ENCODE data around the gene PTPRN2.

Gene PTPRN2

GRCh38 chr7:157520249-157520648 is 1067.4 kb downstream of the PTPRN2 start:
- Histone ChIP-seq H3K79me2 (ENCODE audit: control insufficient read depth, insufficient read depth, low read length) (no peaks in the 10 kb centered on the region), H3K4me2 (ENCODE audit: low read length) (no peak overlapping the region), H3K18ac (ENCODE audit: low read length) (no peak overlapping the region), H2AK5ac (ENCODE audit: low read length) (no peak overlapping the region), H2BK5ac (ENCODE audit: low read length) (no peak overlapping the region), H2BK120ac (ENCODE audit: low read depth, low read length) (no peak overlapping the region), H3K23ac (ENCODE audit: low read length) (no peak overlapping the region), H3K4me1 (ENCODE audit: control insufficient read depth, low read depth, low read length) (no peaks in the 10 kb centered on the region), H3K27ac (ENCODE audit: low read depth, low read length) (no peak overlapping the region), H3K4ac (ENCODE audit: low read depth, low read length) (no peak overlapping the region), H3K4me3 (ENCODE audit: low read length) (no peak overlapping the region), H4K8ac (ENCODE audit: low read depth, low read length) (no peak overlapping the region), H4K5ac (ENCODE audit: low read length) (no peak overlapping the region), H3K9ac (ENCODE audit: low read length) (no peak overlapping the region), H3K56ac (ENCODE audit: low read length) (no peak overlapping the region), H2BK15ac (replicated peaks; ENCODE audit: low read depth) (no peak overlapping the region), H3K79me1 (ENCODE audit: low read length) (no peaks in the 10 kb centered on the region), H3K27me3 (ENCODE audit: insufficient read depth, low read length, poor library complexity) (no peaks in the 10 kb centered on the region), H3K36me3 (ENCODE audit: control insufficient read depth, insufficient read depth, low read length) (no peaks in the 10 kb centered on the region)
- DNase-seq = no peak
- WGBS (ENCODE audit: extremely low coverage, insufficient coverage, low lambda C conversion rate) = no CpG with 5 or more reads among the region's 8 CpGs

DNA sequence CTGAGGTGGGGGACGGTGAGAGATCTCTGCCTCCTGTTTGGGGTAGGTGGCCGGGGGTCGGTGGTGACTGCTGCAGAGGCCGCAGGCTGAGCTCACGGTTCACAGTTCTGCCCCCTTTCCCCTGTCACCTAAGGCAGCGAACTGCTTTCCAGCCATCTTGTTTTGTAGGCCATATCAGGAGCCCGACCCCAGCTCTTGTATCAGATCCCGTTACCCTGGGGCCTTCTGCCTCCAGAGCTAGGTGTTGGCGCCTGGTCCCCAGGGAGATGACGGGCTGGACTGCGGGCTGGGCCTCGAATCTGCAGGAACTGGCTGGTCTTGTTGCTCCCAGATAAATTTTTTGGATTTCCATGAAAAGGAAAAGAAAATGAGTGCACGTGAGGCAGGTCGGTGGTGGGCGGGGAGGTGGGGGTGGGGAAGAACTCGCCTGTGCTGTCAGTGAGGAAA is 1067.8 kb downstream of the PTPRN2 start:
- Histone ChIP-seq H3K23ac (ENCODE audit: low read length) (no peak overlapping the region), H3K27ac (ENCODE audit: low read depth, low read length) (no peak overlapping the region)
- no CpG with 5 or more reads among the region's 16 CpGs for WGBS (ENCODE audit: extremely low coverage, insufficient coverage, low lambda C conversion rate)

DNA sequence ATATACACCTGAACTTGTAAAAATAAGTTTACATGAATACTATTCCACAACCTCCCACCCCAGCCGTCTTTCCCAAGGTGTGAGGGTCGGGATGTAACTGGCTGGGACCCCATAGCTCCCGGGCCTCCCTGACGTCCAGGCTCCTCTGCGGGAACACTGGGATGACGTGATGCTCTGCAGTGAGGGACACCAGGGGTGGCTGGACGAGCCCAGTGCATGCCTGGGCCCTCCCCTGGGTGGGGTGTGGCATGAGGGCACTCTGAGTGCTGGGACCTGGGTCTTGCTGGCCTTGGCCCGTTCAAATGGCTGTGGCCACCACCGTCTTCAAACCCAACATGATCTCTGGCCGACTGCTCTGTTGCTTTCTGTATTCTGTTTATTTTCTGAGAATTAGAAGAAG is 1068.4 kb downstream of the PTPRN2 start:
- Histone ChIP-seq H3K4me3 (ENCODE audit: low read length) (no peak overlapping the region), H3K4me2 (ENCODE audit: low read length) (no peak overlapping the region), H2BK5ac (ENCODE audit: low read length) (no peak overlapping the region), H3K4ac (ENCODE audit: low read depth, low read length) (no peak overlapping the region), H3K79me1 (ENCODE audit: low read length) (no peaks in the 10 kb centered on the region), H3K36me3 (ENCODE audit: control insufficient read depth, insufficient read depth, low read length) (no peaks in the 10 kb centered on the region), H3K18ac (ENCODE audit: low read length) (no peak overlapping the region), H3K56ac (ENCODE audit: low read length) (no peak overlapping the region), H3K9ac (ENCODE audit: low read length) (no peak overlapping the region), H3K27ac (ENCODE audit: low read depth, low read length) (no peak overlapping the region), H4K8ac (ENCODE audit: low read depth, low read length) (no peak overlapping the region), H2BK15ac (replicated peaks; ENCODE audit: low read depth) (no peak overlapping the region), H3K4me1 (ENCODE audit: control insufficient read depth, low read depth, low read length) (no peaks in the 10 kb centered on the region), H3K79me2 (ENCODE audit: control insufficient read depth, insufficient read depth, low read length) (no peaks in the 10 kb centered on the region), H3K27me3 (ENCODE audit: insufficient read depth, low read length, poor library complexity) (no peaks in the 10 kb centered on the region), H4K5ac (ENCODE audit: low read length) (no peak overlapping the region), H2BK120ac (ENCODE audit: low read depth, low read length) (no peak overlapping the region), H2AK5ac (ENCODE audit: low read length) (no peak overlapping the region), H3K23ac (ENCODE audit: low read length) (no peak overlapping the region)
- no peak for DNase-seq
- no CpG with 5 or more reads among the region's 10 CpGs for WGBS (ENCODE audit: extremely low coverage, insufficient coverage, low lambda C conversion rate)

More for the DNA sequence above, 1067.8 kb downstream of the PTPRN2 start:
- no peak overlapping the region for H3K9ac ChIP-seq (ENCODE audit: low read length)
- H3K4ac ChIP-seq (ENCODE audit: low read depth, low read length) = no peak overlapping the region
- H3K4me2 ChIP-seq (ENCODE audit: low read length) = no peak overlapping the region
- no peak overlapping the region for H2AK5ac ChIP-seq (ENCODE audit: low read length)
- H4K5ac ChIP-seq (ENCODE audit: low read length) = no peak overlapping the region
- H2BK5ac ChIP-seq (ENCODE audit: low read length) = no peak overlapping the region
- no peak overlapping the region for H3K18ac ChIP-seq (ENCODE audit: low read length)
- H3K79me1 ChIP-seq (ENCODE audit: low read length) = no peaks in the 10 kb centered on the region
- no peak for DNase-seq
- H2BK15ac ChIP-seq (replicated peaks; ENCODE audit: low read depth) = no peak overlapping the region
- H3K56ac ChIP-seq (ENCODE audit: low read length) = no peak overlapping the region
- H4K8ac ChIP-seq (ENCODE audit: low read depth, low read length) = no peak overlapping the region
- H3K27me3 ChIP-seq (ENCODE audit: insufficient read depth, low read length, poor library complexity) = no peaks in the 10 kb centered on the region
- H3K79me2 ChIP-seq (ENCODE audit: control insufficient read depth, insufficient read depth, low read length) = no peaks in the 10 kb centered on the region
- no peaks in the 10 kb centered on the region for H3K4me1 ChIP-seq (ENCODE audit: control insufficient read depth, low read depth, low read length)
- no peak overlapping the region for H3K4me3 ChIP-seq (ENCODE audit: low read length)
- H2BK120ac ChIP-seq (ENCODE audit: low read depth, low read length) = no peak overlapping the region
- H3K36me3 ChIP-seq (ENCODE audit: control insufficient read depth, insufficient read depth, low read length) = no peaks in the 10 kb centered on the region

GRCh38 chr7:157518514-157519175 is 1069.0 kb downstream of the PTPRN2 start:
- DNase-seq = no peak

GRCh38 chr7:157517782-157518513 is 1069.7 kb downstream of the PTPRN2 start:
- H3K36me3 ChIP-seq (ENCODE audit: control insufficient read depth, insufficient read depth, low read length) = no peaks in the 10 kb centered on the region
- H3K9ac ChIP-seq (ENCODE audit: low read length) = no peak overlapping the region
- no peak overlapping the region for H2BK15ac ChIP-seq (replicated peaks; ENCODE audit: low read depth)
- no peak overlapping the region for H3K4me2 ChIP-seq (ENCODE audit: low read length)
- no peak overlapping the region for H3K18ac ChIP-seq (ENCODE audit: low read length)
- no peak for DNase-seq
- H3K79me2 ChIP-seq (ENCODE audit: control insufficient read depth, insufficient read depth, low read length) = no peaks in the 10 kb centered on the region
- no peak overlapping the region for H2BK5ac ChIP-seq (ENCODE audit: low read length)
- no peak overlapping the region for H3K23ac ChIP-seq (ENCODE audit: low read length)
- WGBS (ENCODE audit: extremely low coverage, insufficient coverage, low lambda C conversion rate) = no CpG with 5 or more reads among the region's 10 CpGs
- H4K8ac ChIP-seq (ENCODE audit: low read depth, low read length) = no peak overlapping the region
- H2AK5ac ChIP-seq (ENCODE audit: low read length) = no peak overlapping the region
- H3K4ac ChIP-seq (ENCODE audit: low read depth, low read length) = no peak overlapping the region
- H3K56ac ChIP-seq (ENCODE audit: low read length) = no peak overlapping the region
- no peaks in the 10 kb centered on the region for H3K27me3 ChIP-seq (ENCODE audit: insufficient read depth, low read length, poor library complexity)
- H3K4me3 ChIP-seq (ENCODE audit: low read length) = no peak overlapping the region
- no peak overlapping the region for H4K5ac ChIP-seq (ENCODE audit: low read length)
- no peaks in the 10 kb centered on the region for H3K79me1 ChIP-seq (ENCODE audit: low read length)
- no peak overlapping the region for H2BK120ac ChIP-seq (ENCODE audit: low read depth, low read length)
- H3K27ac ChIP-seq (ENCODE audit: low read depth, low read length) = no peak overlapping the region
- H3K4me1 ChIP-seq (ENCODE audit: control insufficient read depth, low read depth, low read length) = no peaks in the 10 kb centered on the region

More at GRCh38 chr7:157518514-157519175, 1069.0 kb downstream of the PTPRN2 start:
- no peak overlapping the region for H3K9ac ChIP-seq (ENCODE audit: low read length)
- no peak overlapping the region for H4K5ac ChIP-seq (ENCODE audit: low read length)
- no peak overlapping the region for H2BK120ac ChIP-seq (ENCODE audit: low read depth, low read length)
- no peaks in the 10 kb centered on the region for H3K27me3 ChIP-seq (ENCODE audit: insufficient read depth, low read length, poor library complexity)
- no peak overlapping the region for H2BK15ac ChIP-seq (replicated peaks; ENCODE audit: low read depth)
- H3K27ac ChIP-seq (ENCODE audit: low read depth, low read length) = no peak overlapping the region
- H2AK5ac ChIP-seq (ENCODE audit: low read length) = no peak overlapping the region
- no peaks in the 10 kb centered on the region for H3K79me1 ChIP-seq (ENCODE audit: low read length)
- H3K4me3 ChIP-seq (ENCODE audit: low read length) = no peak overlapping the region
- no peak overlapping the region for H3K4ac ChIP-seq (ENCODE audit: low read depth, low read length)
- H3K4me2 ChIP-seq (ENCODE audit: low read length) = no peak overlapping the region
- H2BK5ac ChIP-seq (ENCODE audit: low read length) = no peak overlapping the region
- H3K23ac ChIP-seq (ENCODE audit: low read length) = no peak overlapping the region
- no peak overlapping the region for H3K18ac ChIP-seq (ENCODE audit: low read length)
- WGBS (ENCODE audit: extremely low coverage, insufficient coverage, low lambda C conversion rate) = no CpG with 5 or more reads among the region's 6 CpGs
- no peaks in the 10 kb centered on the region for H3K79me2 ChIP-seq (ENCODE audit: control insufficient read depth, insufficient read depth, low read length)
- no peak overlapping the region for H4K8ac ChIP-seq (ENCODE audit: low read depth, low read length)
- H3K56ac ChIP-seq (ENCODE audit: low read length) = no peak overlapping the region
- H3K4me1 ChIP-seq (ENCODE audit: control insufficient read depth, low read depth, low read length) = no peaks in the 10 kb centered on the region
- H3K36me3 ChIP-seq (ENCODE audit: control insufficient read depth, insufficient read depth, low read length) = no peaks in the 10 kb centered on the region
